HG02884 (cell line): ENCODE data around the gene MTLN.
"Not testable (repeated sequence)": the region's sequence is repeated elsewhere in the genome, so short reads cannot be mapped to it uniquely, and the experiment has no call there.

Experiments used
- ATAC-seq: cut with Tn5 transposase; IDR thresholded peaks from one replicate; pipeline ENCODE4 v1.9.1; 2021; ENCODE audit warnings: mild to moderate bottlenecking, moderate library complexity; ENCODE audit not compliant: unreplicated experiment

Gene MTLN

GRCh38 chr2:110204408-110205385 is 7.7 kb downstream of the MTLN start, which contains the start of gene NPHP1:
TSS of gene NPHP1 (minus strand) at chr2:110205013. CDS start at chr2:110204968, 45 bp downstream.
- ATAC-seq: peak; percentile 94

DNA sequence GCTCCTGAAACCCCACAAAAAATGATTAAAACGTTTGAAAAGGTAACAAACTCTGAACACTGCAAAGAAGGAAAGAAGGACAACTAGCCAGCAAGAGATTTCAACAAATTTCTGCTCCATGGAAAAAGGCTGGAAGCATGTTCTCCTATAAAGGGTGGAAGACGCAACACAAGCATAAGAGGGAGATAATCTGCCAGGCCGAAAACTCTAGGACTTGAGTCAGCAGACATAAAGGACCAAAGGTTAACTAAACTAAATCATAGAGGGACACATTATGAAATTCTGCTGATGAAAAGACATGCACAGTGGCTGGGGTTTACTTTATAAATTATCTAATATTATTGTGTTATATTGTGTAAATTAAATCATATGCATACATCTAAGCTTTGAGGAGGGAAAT is 14.3 kb downstream of the MTLN start:
- ATAC-seq: no peak

GRCh38 chr2:110197452-110197851 is 14.9 kb downstream of the MTLN start:
- no peak for ATAC-seq

DNA sequence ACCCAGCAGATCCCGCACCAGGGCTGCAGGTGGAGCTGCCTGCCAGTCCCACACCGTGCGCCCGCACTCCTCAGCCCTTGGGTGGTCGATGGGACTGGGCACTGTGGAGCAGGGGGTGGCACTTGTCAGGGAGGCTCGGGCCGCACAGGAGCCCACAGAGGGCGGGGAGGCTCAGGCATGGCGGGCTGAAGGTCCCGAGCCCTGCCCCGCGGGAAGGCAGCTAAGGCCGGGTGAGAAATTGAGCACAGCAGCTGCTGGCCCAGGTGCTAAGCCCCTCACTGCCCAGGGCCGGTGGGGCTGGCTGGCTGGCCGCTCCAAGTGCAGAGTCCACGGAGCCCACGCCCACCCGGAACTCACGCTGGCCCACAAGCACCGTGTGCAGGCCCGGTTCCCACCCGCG is 22.2 kb downstream of the MTLN start:
- ATAC-seq: not testable (repeated sequence)

GRCh38 chr2:110182449-110182848 is 29.9 kb downstream of the MTLN start:
- ATAC-seq: no peak

DNA sequence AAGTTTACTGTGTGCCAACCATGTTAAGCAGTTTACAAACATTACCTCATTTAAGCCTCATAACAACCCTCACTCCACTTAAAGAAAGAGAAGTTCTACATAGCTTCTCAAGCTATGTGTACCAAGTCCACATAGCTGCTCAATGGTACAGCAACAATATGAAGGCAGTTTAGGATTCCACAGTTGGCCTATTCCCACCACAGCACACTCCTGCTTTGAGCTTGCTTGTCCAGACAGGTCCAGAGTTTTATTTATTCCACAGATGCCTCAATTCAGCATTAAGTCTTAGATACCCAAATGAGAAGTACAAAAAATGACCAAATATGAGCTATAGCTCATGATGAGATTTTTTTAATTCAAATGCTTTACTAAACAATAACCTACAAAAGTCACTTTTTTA is 32.3 kb downstream of the MTLN start:
- no peak for ATAC-seq

GRCh38 chr2:110173523-110173922 is 38.8 kb downstream of the MTLN start:
- ATAC-seq: no peak

DNA sequence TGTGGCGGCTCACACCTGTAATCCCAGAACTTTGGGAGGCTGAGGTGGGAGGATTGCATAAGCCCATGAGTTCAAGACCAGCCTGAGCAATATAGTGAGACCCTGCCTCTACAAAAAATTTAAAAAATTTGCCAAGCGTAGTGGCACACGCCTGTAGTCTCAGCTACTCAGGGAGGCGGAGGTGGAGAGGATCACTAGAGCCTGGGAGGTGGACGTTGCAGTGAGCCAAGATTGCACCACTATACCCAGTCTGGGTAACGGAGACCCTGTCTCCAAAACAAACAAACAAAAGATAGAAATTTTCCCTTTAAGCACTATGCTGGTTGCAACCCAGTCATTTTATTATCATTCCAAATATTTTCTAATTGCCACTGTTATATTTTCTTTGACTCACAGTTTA is 39.8 kb downstream of the MTLN start:
- ATAC-seq: no peak

DNA sequence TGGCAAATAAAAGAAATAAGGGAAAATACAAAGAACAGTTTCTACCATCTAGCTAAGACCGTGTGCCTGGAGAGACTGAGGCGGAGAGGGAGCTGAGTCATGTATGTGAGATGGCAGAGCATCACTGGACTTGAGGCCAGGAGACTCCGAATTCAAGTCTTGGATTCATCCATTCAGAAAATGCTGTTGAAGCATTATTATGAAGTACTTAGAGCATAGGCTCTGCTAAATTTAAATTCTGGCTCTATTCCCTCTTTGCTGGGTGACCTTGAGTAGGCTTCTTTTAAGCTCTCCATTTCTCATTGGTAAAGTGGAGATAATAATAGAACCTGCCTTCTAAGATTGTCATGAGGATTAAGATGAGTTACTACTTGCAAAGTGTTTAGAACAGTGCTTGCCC is 42.2 kb downstream of the MTLN start:
- ATAC-seq: no peak

GRCh38 chr2:110167326-110168000 is 44.9 kb downstream of the MTLN start:
- no peak for ATAC-seq

DNA sequence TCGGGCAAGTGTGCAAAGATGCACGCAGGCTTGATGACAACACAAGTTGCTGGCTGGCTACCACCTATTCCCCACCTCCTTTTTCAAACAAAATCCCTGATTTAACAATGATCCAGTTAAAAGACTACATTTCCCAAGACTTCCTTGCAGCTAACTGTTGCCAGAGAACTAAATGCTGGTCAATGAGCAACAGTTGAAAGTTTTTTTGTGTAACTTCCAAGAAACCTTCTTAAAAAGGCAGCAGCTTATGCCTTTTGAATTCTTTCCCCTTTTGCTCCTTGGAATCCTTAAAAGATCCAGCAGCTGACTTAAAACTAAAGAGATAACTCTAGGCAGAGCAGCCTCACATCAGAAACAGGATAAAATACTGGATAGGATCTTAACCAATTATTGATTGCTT is 46.1 kb downstream of the MTLN start:
- no peak for ATAC-seq
